ENCODE measurements around the gene CLEC17A. TPM values are rescaled to one million over a fixed set of nuclear protein-coding genes. Genes with fewer than 3 reads are reported as not detected.

The CLEC17A gene
- total and polyA plus RNA-seq, 2 of the 13 experiments (the other 11 are each of a cell fraction or from before 2014, with no cell fraction given) = not detected

DNA sequence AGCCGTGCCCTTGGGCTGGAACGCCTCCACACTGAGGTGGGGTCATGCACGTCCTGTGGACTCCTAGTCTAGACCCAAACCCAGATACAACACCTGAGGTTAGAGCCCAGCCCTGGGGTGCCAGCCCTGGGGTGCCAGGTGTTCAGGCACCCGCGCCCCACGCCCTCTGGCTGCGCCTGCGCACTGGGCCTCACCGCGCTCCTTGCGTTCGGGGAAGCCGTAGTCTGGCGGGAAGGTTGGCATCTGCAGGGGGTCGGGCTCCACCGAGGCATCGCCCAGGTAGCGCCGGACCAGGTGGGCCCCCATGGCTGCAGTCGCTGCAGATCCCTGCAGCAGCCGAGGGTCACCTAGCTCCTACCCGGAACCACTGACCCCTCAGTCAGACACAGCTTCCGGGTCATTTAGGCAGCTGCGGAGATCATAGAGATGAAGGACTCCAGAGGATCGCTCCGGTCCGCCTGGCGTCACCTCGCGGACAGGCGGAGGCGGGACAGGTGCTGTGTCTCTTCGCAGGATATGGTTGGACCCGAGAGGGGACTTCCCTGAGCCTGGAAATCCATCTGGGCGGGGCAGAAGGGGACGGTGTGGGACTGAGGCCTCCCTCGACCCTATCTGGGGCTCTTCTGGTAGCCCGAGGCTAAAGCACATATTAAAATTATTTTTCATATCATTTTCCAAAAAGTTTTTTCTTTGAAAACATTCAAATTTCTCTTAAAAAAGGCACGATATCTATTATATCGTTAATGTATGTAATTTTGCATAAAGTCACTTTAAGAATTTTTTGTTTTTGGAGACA lies 11.0 kb upstream of the CLEC17A start, which contains the start of gene NDUFB7 (continued):
- no peak for TF ChIP-seq EED (CRISPR knock-in tag; IDR thresholded peaks at IDR 0.05)
- TF ChIP-seq SSRP1 (CRISPR knock-in tag; IDR thresholded peaks at IDR 0.05) = peak; percentile 93
- peak; percentile 45; the same call in 1 of the 2 replicates for TF ChIP-seq ZBTB20 (CRISPR knock-in tag; IDR thresholded peaks at IDR 0.05; ENCODE audit: borderline replicate concordance, low read depth)
- TF ChIP-seq, protein P1, sequence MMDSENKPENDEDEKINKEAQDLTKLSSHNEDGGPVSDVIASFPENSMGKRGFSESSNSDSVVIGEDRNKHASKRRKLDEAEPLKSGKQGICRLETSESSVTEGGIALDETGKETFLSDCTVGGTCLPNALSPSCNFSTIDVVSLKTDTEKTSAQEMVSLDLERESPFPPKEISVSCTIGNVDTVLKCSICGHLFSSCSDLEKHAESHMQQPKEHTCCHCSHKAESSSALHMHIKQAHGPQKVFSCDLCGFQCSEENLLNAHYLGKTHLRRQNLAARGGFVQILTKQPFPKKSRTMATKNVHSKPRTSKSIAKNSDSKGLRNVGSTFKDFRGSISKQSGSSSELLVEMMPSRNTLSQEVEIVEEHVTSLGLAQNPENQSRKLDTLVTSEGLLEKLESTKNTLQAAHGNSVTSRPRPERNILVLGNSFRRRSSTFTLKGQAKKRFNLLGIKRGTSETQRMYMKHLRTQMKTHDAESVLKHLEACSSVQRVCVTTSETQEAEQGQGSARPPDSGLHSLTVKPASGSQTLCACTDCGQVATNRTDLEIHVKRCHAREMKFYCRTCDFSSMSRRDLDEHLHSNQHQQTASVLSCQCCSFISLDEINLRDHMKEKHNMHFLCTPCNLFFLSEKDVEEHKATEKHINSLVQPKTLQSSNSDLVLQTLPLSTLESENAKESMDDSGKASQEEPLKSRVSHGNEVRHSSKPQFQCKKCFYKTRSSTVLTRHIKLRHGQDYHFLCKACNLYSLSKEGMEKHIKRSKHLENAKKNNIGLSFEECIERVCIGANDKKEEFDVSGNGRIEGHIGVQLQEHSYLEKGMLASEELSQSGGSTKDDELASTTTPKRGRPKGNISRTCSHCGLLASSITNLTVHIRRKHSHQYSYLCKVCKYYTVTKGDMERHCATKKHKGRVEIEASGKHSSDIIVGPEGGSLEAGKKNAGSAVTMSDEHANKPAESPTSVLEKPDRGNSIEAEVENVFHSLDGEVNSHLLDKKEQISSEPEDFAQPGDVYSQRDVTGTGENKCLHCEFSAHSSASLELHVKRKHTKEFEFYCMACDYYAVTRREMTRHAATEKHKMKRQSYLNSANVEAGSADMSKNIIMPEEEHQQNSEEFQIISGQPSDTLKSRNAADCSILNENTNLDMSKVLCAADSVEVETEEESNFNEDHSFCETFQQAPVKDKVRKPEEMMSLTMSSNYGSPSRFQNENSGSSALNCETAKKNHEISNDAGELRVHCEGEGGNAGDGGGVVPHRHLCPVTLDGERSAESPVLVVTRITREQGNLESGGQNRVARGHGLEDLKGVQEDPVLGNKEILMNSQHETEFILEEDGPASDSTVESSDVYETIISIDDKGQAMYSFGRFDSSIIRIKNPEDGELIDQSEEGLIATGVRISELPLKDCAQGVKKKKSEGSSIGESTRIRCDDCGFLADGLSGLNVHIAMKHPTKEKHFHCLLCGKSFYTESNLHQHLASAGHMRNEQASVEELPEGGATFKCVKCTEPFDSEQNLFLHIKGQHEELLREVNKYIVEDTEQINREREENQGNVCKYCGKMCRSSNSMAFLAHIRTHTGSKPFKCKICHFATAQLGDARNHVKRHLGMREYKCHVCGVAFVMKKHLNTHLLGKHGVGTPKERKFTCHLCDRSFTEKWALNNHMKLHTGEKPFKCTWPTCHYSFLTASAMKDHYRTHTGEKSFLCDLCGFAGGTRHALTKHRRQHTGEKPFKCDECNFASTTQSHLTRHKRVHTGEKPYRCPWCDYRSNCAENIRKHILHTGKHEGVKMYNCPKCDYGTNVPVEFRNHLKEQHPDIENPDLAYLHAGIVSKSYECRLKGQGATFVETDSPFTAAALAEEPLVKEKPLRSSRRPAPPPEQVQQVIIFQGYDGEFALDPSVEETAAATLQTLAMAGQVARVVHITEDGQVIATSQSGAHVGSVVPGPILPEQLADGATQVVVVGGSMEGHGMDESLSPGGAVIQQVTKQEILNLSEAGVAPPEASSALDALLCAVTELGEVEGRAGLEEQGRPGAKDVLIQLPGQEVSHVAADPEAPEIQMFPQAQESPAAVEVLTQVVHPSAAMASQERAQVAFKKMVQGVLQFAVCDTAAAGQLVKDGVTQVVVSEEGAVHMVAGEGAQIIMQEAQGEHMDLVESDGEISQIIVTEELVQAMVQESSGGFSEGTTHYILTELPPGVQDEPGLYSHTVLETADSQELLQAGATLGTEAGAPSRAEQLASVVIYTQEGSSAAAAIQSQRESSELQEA (CRISPR knock-in tag; IDR thresholded peaks at IDR 0.05; ENCODE audit: not compliant biosample characterization) = peak; percentile 95
- TF ChIP-seq HES4 (CRISPR knock-in tag; IDR thresholded peaks at IDR 0.05; ENCODE audit: borderline replicate concordance) = peak; percentile 63; the same call in 1 of the 2 replicates
- TF ChIP-seq, protein P2, sequence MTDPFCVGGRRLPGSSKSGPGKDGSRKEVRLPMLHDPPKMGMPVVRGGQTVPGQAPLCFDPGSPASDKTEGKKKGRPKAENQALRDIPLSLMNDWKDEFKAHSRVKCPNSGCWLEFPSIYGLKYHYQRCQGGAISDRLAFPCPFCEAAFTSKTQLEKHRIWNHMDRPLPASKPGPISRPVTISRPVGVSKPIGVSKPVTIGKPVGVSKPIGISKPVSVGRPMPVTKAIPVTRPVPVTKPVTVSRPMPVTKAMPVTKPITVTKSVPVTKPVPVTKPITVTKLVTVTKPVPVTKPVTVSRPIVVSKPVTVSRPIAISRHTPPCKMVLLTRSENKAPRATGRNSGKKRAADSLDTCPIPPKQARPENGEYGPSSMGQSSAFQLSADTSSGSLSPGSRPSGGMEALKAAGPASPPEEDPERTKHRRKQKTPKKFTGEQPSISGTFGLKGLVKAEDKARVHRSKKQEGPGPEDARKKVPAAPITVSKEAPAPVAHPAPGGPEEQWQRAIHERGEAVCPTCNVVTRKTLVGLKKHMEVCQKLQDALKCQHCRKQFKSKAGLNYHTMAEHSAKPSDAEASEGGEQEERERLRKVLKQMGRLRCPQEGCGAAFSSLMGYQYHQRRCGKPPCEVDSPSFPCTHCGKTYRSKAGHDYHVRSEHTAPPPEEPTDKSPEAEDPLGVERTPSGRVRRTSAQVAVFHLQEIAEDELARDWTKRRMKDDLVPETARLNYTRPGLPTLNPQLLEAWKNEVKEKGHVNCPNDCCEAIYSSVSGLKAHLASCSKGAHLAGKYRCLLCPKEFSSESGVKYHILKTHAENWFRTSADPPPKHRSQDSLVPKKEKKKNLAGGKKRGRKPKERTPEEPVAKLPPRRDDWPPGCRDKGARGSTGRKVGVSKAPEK (CRISPR knock-in tag; IDR thresholded peaks at IDR 0.05; ENCODE audit: borderline replicate concordance) = no peak
- no peak for TF ChIP-seq ZNF260 (CRISPR knock-in tag; IDR thresholded peaks at IDR 0.05; ENCODE audit: borderline replicate concordance, low read depth)
- TF ChIP-seq CBFB (CRISPR knock-in tag; IDR thresholded peaks at IDR 0.05) = peak; percentile 84
- TF ChIP-seq, protein P3, sequence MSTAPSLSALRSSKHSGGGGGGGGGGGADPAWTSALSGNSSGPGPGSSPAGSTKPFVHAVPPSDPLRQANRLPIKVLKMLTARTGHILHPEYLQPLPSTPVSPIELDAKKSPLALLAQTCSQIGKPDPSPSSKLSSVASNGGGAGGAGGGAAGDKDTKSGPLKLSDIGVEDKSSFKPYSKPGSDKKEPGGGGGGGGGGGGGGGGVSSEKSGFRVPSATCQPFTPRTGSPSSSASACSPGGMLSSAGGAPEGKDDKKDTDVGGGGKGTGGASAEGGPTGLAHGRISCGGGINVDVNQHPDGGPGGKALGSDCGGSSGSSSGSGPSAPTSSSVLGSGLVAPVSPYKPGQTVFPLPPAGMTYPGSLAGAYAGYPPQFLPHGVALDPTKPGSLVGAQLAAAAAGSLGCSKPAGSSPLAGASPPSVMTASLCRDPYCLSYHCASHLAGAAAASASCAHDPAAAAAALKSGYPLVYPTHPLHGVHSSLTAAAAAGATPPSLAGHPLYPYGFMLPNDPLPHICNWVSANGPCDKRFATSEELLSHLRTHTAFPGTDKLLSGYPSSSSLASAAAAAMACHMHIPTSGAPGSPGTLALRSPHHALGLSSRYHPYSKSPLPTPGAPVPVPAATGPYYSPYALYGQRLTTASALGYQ (CRISPR knock-in tag; IDR thresholded peaks at IDR 0.05) = 0 out of 2 replicates have a peak, but pooled peaks have one; percentile 59
- no peak for TF ChIP-seq BHLHE40 (IDR thresholded peaks at IDR 0.05; ENCODE audit: low read length)
- TF ChIP-seq GTF3A (CRISPR knock-in tag; conservative IDR thresholded peaks at IDR 0.05) = 0 out of 2 replicates have a peak, but pooled peaks have one; percentile 66
- TF ChIP-seq FOXK1 (CRISPR knock-in tag; IDR thresholded peaks at IDR 0.05; ENCODE audit: borderline replicate concordance, low read depth) = peak; percentile 89
- peak in 1 of 2 experiments; percentile 91; a peak in 2 of 4 replicates for TF ChIP-seq KLF16 (CRISPR knock-in tag; IDR thresholded peaks at IDR 0.05)
- peak; percentile 88; the same call in 1 of the 2 replicates for TF ChIP-seq ZZZ3 (CRISPR knock-in tag; IDR thresholded peaks at IDR 0.05; ENCODE audit: borderline replicate concordance)
